Eye (tissue), 1 donor: ENCODE measurements around the gene TAF11L10.
"Not testable (repeated sequence)": the region's sequence is repeated elsewhere in the genome, so short reads cannot be mapped to it uniquely, and the experiment has no call there.

Experiments
- DNase-seq: peaks from one replicate; pipeline ENCODE4 v3.0.0-alpha.2; 2015

TAF11L10 gene

GRCh38 chr5:17597728-17598127 is at the start of gene TAF11L10:
Gene TAF11L10, minus strand, starts transcription at chr5:17597828.
- DNase-seq = not testable (repeated sequence)

GRCh38 chr5:17634160-17634559 is 36.5 kb upstream of the TAF11L10 start, which contains the start of gene TAF11L14:
Gene TAF11L14, plus strand, starts transcription at chr5:17634460.
- no peak for DNase-seq

- not testable (repeated sequence) for DNase-seq
These were observed 34.2 kb upstream of the TAF11L10 start, which contains the start of gene TAF11L13 for GRCh38 chr5:17631788-17632187. Gene TAF11L13, plus strand, starts transcription at chr5:17632088.

- DNase-seq = no peak
These were observed 28.1 kb upstream of the TAF11L10 start for GRCh38 chr5:17625686-17626085.

GRCh38 chr5:17620627-17621026 is 23.0 kb upstream of the TAF11L10 start:
- no peak for DNase-seq

- DNase-seq = no peak
These were observed 21.7 kb upstream of the TAF11L10 start for GRCh38 chr5:17619354-17619753.

- no peak for DNase-seq
These were observed 17.4 kb upstream of the TAF11L10 start for GRCh38 chr5:17614872-17615605.

GRCh38 chr5:17610092-17610491 is 12.5 kb upstream of the TAF11L10 start, which contains the start of gene TAF11L12:
Gene TAF11L12, plus strand, starts transcription at chr5:17610392.
- DNase-seq = not testable (repeated sequence)

GRCh38 chr5:17607461-17607860 is 9.8 kb upstream of the TAF11L10 start:
- not testable (repeated sequence) for DNase-seq

GRCh38 chr5:17604951-17605350 is 7.3 kb upstream of the TAF11L10 start:
- DNase-seq = no peak

- not testable (repeated sequence) for DNase-seq
These were observed 6.3 kb upstream of the TAF11L10 start, which contains the start of gene TAF11L11 for GRCh38 chr5:17603880-17604279. Gene TAF11L11, plus strand, starts transcription at chr5:17604183.

GRCh38 chr5:17594255-17594654 is 3.4 kb downstream of the TAF11L10 start, which contains the start of gene TAF11L9:
Gene TAF11L9, minus strand, starts transcription at chr5:17594394.
- not testable (repeated sequence) for DNase-seq

DNA sequence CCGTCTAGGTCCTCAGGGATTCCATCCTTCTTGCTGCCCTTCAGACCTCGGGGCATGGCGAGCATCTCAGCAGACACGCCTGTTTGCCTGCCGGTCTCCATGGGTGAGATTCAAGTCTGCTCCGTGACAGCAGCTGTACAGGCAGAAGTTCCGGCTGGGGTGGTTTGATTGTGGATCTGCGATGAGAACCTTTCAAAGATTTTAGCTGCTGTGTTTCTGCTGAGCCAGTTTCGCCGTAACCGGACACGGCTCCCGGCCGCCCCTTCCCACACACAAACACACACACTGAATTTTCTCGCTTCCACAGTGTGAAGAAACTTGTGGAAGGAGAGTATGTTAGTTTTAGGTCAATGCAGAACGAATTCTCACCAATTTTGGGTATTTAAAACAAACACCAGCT is 6.8 kb downstream of the TAF11L10 start, which contains the start of gene TAF11L8:
Gene TAF11L8, minus strand, starts transcription at position 101 of the 400 bp plus-strand sequence.
- not testable (repeated sequence) for DNase-seq

DNA sequence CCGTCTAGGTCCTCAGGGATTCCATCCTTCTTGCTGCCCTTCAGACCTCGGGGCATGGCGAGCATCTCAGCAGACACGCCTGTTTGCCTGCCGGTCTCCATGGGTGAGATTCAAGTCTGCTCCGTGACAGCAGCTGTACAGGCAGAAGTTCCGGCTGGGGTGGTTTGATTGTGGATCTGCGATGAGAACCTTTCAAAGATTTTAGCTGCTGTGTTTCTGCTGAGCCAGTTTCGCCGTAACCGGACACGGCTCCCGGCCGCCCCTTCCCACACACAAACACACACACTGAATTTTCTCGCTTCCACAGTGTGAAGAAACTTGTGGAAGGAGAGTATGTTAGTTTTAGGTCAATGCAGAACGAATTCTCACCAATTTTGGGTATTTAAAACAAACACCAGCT is 12.0 kb downstream of the TAF11L10 start, which contains the start of gene TAF11L7:
Gene TAF11L7, minus strand, starts transcription at position 101 of the 400 bp plus-strand sequence.
- DNase-seq = not testable (repeated sequence)
